K562 (cell line): ENCODE results near the gene BCORL1. TPM values are rescaled to one million over a fixed set of nuclear protein-coding genes. Genes with fewer than 3 reads are reported as not detected.

ENCODE experiments used
- ATF1 ChIP-seq, 2 experiments: fragments of 450-650 bp in 1 of 2; IDR thresholded peaks; 2 replicates each; pipeline ENCODE4 v1.6.1; 2016; ENCODE audit warnings: missing compliant biosample characterization in 1 of 2, missing genetic modification characterization in 1 of 2
- CBX5 ChIP-seq: IDR thresholded peaks from 2 replicates; pipeline ENCODE4 v1.6.1; 2014; ENCODE audit warnings: low read depth, borderline replicate concordance
- CEBPB ChIP-seq: fragments of 450-650 bp; IDR thresholded peaks from 2 replicates; pipeline ENCODE4 v1.6.1; 2016; ENCODE audit warnings: missing genetic modification characterization, missing compliant biosample characterization
- CUX1 ChIP-seq: fragments of 200-800 bp; sonication (Bioruptor generic); IDR thresholded peaks from 2 replicates; pipeline ENCODE4 v1.6.1; 2016; ENCODE audit warnings: missing genetic modification characterization, missing compliant biosample characterization
- CXXC5 ChIP-seq: fragments of 250-450 bp; sonication (Bioruptor Pico); IDR thresholded peaks from 2 replicates; pipeline ENCODE4 v1.8.0; 2022; ENCODE audit warnings: inconsistent platforms, mild to moderate bottlenecking, moderate library complexity
- ETV1 ChIP-seq: fragments of 450-650 bp; conservative IDR thresholded peaks from 2 replicates; pipeline ENCODE4 v1.6.1; 2016; ENCODE audit warnings: missing genetic modification characterization, control low read depth, low read depth, missing compliant biosample characterization
- HNRNPH1 ChIP-seq: fragments of 200-400 bp; formaldehyde crosslinking; optimal IDR thresholded peaks from 2 replicates; pipeline ENCODE3; 2017; ENCODE audit warnings: low read depth, mild to moderate bottlenecking, low read length, moderate library complexity
- KDM1A ChIP-seq, 2 experiments: fragments of 450-650 bp; IDR thresholded peaks; 2 replicates each; pipeline ENCODE4 v1.6.1; 2016; ENCODE audit warnings: mild to moderate bottlenecking in 2 of 2
- NKRF ChIP-seq: fragments of 450-650 bp; IDR thresholded peaks from 2 replicates; pipeline ENCODE4 v1.6.1; 2016; ENCODE audit warnings: borderline replicate concordance
- POLR2A ChIP-seq: fragments of 450-650 bp; conservative IDR thresholded peaks from 2 replicates; pipeline ENCODE4 v1.6.1; 2016
- STAG1 ChIP-seq: sonication (generic); formaldehyde crosslinking; IDR thresholded peaks from 2 replicates; pipeline ENCODE4 v1.5.0; 2020; ENCODE audit warnings: missing genetic modification reagents, borderline replicate concordance
- TAF9B ChIP-seq: fragments of 450-650 bp; IDR thresholded peaks from 2 replicates; pipeline ENCODE4 v1.6.1; 2018; ENCODE audit warnings: mild to moderate bottlenecking; ENCODE audit not compliant: partially characterized antibody
- UBTF ChIP-seq, 2 experiments: IDR thresholded peaks; 2 replicates each; pipeline ENCODE4 v1.6.1; 2012; ENCODE audit warnings: improper control_type of control experiment in 2 of 2, low read depth in 2 of 2, low read length in 2 of 2, borderline replicate concordance in 1 of 2
- ZNF175 ChIP-seq: fragments of 200-800 bp; sonication (Bioruptor generic); IDR thresholded peaks from 2 replicates; pipeline ENCODE4 v1.6.1; 2016; ENCODE audit warnings: low read depth, mild to moderate bottlenecking, missing genetic modification characterization, missing compliant biosample characterization
- ZNF232 ChIP-seq: sonication (generic); formaldehyde crosslinking; IDR thresholded peaks from 2 replicates; pipeline ENCODE4 v1.8.0; 2022; ENCODE audit warnings: mild to moderate bottlenecking, missing genetic modification reagents
- ZNF324 ChIP-seq: fragments of 250-450 bp; sonication (Bioruptor Pico); IDR thresholded peaks from 2 replicates; pipeline ENCODE4 v1.4.0; 2020; ENCODE audit warnings: mild to moderate bottlenecking
- polyA plus RNA-seq, 8 experiments: library from polyadenylated mRNA; depleted of rRNA in 4 of 8; stranded (reverse) in 5 of 8; unstranded in 3 of 8; fragments of >200 nt; fragmentation: Nextera tagmentation in 2 of 8; fragmentation: Illumina TruSeq in 1 of 8; extraction: Ambion mirVana in 2 of 8; extraction: Trizol in 1 of 8; gene quantifications; 2 replicates each; pipeline versions ENCODE4 v1.2.1 to v1.2.3, GENCODE V29; 2011 to 2014; ENCODE audit warnings: inconsistent platforms in 1 of 8, missing spikeins in 1 of 8
- total RNA-seq, 7 experiments: library from RNA; depleted of rRNA in 6 of 7; stranded (reverse); fragments of >200 nt in 6 of 7; fragmentation: Illumina TruSeq in 2 of 7; extraction: Trizol in 2 of 7; gene quantifications; 2 replicates each; pipeline versions ENCODE4 v1.2.1 to v1.2.3, GENCODE V29; 2011 to 2021; ENCODE audit warnings: low replicate concordance in 1 of 7

Gene BCORL1
- total and polyA plus RNA-seq, 9 of the 15 experiments (the other 6 are each of a cell fraction or from before 2014, with no cell fraction given): 0.48 to 29.6 (median 2.1) TPM

- TF ChIP-seq UBTF (IDR thresholded peaks at IDR 0.05; ENCODE audit: borderline replicate concordance in 1 of 2, low read depth in 2 of 2, low read length in 2 of 2) (peak in 1 of 2 experiments; percentile 44; a peak in 1 of 4 replicates), CUX1 (CRISPR knock-in tag) (no peak), HNRNPH1 (no peak), ATF1 (CRISPR knock-in tag; IDR thresholded peaks at IDR 0.05) (no peak), ATF1 (tag; IDR thresholded peaks at IDR 0.05) (peak; percentile 57), STAG1 (no peak), CXXC5 (CRISPR knock-in tag) (peak; percentile 64), NKRF (peak; percentile 91), CEBPB (tag) (no peak), POLR2A (no peak), ZNF232 (CRISPR knock-in tag) (no peak), CBX5 (no peak), KDM1A (IDR thresholded peaks at IDR 0.05) (no peak), ZNF175 (CRISPR knock-in tag) (peak; percentile 61; the same call in 1 of the 2 replicates), ZNF324 (CRISPR knock-in tag) (no peak), ETV1 (tag) (peak; percentile 70), TAF9B (peak; percentile 58)
Observed at GRCh38 chrX:130082244-130083106, 100.0 kb downstream of the BCORL1 start (continued).
